Superior temporal gyrus (tissue), 1 donor: Measurements from ENCODE around the gene COL19A1.

ENCODE experiments used
- DNase-seq: peaks from one replicate; pipeline ENCODE4 v3.0.0-alpha.2; 2016; ENCODE audit errors: extremely low spot score

Gene COL19A1

DNA sequence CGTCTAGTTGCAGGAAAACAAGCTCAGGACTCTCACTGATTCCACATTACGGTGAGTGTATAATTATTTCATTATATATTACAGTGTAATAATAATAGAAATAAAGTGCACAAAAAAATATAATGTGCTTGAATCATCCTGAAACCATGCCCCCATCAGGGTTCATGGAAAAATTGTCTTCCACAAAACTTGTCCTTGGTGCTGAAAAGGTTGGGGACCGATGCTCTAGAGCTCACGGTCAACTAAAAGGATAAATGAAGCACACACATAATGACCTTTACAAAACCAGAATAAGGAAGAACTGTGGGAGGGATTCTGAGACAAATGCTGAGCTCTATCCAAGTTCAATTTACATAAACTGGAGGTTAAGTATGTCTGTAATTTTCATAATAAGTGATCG lies 194.3 kb downstream of the COL19A1 start:
- no peak for DNase-seq

DNA sequence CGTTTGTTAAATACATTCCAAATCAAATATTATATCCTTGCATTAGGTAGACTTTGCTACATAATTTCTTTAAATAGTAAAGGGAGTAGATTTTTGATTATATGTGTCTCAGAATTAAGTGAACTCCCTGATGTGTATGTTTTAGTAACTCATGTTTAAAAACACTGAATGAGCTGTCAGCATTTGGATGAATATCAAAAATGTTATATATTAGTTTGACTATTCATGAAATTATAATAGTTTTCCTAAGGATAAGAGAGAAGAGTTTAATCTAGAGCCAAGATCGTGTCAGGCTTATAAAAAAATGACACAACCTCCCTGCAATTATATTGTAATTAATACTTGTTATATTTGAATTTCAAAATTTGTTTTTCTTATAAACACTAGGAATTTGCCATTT lies 195.2 kb downstream of the COL19A1 start:
- no peak for DNase-seq

DNA sequence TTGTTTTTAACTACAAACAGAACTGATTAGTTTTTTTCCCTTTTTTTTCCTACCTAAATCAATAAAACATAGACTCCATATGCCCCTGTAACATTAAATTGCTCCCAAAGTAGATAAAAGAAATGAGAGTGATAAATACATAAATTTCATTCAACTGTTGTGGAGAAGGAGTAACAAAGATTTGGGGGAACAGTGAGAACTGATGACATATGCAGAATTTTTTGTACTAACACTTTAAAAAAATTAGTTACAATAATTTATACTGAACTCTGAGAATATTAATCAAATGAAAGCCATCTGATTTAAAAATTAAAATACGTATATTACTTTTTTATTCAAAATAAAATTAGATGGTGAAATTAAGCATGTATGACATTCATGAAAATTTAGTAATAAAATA lies 195.7 kb downstream of the COL19A1 start:
- DNase-seq: no peak

DNA sequence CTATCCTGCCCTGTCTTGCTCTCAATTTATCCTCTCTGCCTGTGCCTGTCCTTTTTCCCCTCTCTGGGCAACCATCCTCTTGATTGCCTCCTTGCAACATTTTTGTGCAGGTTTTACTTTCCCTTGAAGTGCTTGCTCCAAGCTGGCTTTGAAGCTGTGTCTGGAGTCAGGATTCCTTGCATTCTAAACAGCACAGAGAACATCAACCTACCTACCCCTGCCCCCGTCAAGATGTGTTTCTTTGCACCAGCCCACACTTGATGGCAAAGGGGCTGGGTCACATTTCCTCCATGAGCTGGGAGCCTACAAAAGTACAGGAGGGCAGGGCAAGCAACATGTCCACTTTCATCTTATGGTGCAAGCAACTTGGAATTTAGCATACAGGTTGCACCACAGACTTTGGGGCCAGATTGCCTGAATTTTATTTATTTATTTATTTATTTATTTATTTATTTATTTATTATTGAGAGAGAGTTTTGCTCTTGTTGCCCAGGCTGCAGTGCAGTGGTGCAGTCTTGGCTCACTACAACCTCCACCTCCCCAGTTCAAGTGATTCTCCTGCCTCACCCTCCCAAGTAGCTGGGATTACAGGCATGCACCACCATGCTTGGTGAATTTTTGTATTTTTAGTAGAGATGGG lies 206.3 kb downstream of the COL19A1 start:
- DNase-seq: no peak

DNA sequence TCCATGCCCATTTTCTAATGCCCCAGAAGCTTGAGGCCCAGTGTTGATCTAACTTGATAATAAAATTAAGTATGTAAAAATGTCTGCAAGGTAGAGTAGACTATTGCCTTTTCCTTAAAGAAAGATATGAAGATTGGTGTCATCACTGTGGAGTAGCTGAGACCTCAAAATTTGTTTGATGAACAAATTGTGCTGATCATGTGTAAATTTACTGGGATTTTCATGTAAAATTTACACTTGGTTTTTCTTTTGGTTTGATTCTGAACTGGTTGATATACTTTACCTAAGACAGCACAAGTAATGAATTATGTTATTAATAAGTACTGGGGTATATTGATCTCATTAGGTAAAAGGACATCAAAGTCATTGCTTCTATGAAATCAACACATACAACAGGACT lies 207.3 kb downstream of the COL19A1 start:
- DNase-seq: no peak

DNA sequence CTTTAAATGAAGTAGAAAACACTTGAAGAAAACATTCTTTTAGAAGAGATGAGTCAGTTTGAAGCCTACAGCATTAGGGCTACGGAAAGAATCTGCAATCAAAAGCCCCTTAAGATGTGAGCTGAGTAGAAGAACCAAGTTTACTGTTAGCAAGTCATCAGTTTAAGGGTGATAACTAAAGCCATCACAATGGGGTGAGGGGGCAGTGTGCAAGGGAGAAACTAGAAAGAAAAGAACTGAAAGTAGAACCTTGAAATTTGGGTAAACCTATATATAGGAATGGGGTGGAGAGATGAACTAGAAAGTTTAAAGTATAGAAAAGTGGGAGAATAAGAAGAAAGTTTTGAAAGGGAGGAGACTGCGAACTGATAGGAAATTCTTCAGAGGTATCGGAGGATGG lies 212.9 kb downstream of the COL19A1 start:
- no peak for DNase-seq

DNA sequence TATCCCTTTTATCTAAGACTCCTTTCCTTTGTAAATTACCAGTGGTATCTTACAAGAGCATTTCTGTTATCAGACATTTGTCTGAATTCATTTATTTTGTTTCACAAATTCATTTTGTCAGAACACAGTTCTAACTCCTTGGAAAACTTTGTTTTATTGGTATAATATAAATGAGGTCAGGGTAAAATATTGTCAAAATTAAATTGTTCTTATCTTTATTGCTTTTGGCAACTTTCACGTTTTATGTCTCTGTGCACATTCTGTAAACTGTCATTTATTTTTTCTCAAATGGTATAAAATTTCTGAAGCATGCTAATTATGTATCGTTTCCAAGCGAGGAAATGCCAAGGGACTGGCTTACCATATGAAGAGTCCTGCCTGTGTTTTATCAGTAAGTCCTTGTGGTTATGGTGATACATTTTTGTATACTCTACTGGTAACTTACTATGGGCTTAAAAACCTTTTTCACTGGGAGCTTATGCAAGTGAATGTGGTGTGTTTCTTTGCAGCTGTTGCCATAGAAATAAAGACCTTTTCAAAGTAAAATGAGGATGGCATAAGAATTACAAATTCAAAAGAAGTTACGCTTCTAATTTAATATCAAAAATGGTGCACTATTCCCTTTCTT lies 214.2 kb downstream of the COL19A1 start:
- DNase-seq: no peak

DNA sequence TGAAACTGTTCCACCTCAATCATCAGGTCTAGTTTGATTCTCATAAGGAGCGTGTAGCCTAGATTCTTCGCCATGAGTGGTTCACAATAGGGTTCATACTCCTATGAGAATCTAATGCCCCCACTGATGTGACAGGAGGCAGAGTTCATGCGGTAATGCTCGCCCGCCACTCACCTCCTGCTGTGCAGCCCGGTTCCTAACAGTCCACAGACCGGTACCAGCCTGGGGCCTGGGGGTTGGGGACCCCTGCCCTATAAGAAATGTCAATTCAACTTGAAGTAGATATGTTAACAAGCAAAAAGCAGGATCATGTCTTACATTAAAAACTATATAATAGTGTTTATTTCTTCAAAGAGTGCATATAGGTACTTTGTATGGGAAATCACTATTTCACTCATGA lies 216.5 kb downstream of the COL19A1 start:
- no peak for DNase-seq

DNA sequence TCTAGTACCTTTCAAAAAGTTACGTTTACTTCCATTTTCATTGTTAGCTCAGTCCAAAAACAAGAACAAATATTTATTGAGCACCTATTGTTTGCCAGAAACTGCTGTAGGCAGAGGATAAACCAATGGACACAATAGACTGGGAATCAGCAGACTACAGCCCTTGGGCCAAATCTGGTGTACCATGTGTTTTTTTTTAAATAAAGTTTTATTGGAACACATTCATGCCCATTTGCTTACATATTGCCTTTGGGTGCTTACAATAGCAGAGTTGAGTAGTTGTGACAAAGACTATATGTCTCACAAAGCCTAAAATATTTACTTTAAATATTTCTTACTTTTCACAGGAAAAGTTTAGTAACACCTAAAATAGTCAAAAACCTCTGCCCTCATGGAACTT lies 220.4 kb downstream of the COL19A1 start:
- DNase-seq: no peak

DNA sequence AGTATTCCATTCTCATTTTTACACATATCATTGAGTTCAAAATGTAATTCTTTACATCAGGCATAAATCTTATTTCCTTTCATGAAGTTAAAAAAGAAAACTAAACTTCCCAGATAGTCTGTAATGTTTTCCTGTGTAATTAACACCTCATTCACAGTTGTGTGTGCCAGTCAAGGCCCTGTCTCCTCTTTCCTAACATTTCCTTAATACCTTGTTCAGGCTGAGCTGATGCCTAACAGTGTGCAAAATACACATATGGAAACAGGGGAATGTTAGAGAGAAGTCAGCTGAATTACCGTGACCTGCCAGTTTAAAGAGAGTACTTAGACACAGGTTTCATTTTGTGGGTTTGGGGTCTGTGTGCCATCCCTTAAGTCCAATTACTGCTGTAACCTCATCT lies 227.8 kb downstream of the COL19A1 start:
- DNase-seq: no peak

DNA sequence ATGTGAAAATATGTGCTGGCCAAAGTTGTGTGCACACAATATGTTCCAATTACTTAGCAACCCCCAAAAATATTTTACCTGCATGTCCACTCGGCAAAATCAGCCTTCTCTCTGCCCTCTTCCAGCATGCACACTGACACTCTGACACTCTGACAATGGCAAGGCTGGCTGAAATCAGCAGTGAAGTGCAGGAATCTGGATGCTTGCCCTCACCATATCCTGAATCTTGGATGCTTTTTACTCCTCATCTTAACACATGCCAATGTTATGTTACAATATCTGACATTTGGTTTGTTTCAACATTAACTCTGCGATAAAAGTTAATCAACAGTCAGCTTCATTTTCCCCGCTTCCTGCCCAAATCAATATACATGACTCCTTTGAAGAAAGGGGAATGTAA lies 233.4 kb downstream of the COL19A1 start:
- no peak for DNase-seq

DNA sequence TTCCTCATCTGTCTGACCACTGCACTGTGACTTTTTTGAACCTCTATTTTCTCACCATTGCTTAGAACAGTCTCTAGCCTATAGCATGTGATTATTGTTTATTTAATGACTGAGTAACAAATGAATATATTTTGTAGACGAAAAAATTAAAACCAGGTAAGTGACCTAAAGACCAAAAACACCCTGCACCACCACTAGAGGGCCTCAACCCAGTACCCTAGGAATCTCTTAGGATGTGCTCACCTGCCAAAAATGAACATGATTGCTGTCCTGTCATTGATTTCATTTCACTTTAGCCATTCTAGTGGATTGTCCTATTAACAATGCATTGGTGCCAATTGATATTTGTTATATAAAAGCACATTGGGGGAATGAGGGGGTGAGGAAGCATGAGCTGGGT lies 237.4 kb downstream of the COL19A1 start:
- DNase-seq: no peak

DNA sequence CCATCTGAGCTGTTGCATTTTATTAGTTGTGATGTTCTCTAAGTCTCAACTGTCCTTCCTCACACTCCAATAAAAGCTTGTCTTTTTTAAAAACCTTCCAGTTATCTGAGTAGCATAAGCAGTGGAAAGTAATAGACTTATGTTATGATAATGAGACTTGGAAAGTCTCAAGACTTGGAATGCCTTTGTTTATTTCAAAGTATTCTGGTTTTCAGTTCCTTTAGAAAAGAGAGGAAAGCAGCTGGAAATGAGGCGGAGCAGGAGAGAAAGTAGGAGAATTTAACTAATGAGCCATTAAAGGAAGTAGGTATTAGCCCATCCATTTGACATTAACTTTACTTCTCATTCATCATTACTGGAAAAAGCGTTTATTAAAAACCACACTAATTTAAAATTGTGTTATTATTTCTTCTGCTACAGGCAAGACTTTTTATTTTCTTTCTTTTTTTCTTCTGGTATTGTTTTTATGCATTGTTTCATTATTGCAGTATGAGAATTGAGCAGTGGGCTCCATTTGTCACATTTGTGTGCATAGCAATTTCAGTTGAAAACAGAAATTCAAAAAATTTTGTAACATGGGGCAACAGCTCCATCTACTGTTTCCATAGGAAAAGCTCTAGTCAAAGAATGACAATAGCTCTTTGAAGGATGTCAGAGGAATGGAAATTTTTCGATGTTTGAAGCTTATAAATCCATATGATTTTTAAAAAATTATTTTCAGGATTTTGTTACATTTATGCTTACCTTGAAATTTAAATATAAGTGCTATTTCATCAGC lies 241.7 kb downstream of the COL19A1 start:
- DNase-seq: peak; percentile 90

DNA sequence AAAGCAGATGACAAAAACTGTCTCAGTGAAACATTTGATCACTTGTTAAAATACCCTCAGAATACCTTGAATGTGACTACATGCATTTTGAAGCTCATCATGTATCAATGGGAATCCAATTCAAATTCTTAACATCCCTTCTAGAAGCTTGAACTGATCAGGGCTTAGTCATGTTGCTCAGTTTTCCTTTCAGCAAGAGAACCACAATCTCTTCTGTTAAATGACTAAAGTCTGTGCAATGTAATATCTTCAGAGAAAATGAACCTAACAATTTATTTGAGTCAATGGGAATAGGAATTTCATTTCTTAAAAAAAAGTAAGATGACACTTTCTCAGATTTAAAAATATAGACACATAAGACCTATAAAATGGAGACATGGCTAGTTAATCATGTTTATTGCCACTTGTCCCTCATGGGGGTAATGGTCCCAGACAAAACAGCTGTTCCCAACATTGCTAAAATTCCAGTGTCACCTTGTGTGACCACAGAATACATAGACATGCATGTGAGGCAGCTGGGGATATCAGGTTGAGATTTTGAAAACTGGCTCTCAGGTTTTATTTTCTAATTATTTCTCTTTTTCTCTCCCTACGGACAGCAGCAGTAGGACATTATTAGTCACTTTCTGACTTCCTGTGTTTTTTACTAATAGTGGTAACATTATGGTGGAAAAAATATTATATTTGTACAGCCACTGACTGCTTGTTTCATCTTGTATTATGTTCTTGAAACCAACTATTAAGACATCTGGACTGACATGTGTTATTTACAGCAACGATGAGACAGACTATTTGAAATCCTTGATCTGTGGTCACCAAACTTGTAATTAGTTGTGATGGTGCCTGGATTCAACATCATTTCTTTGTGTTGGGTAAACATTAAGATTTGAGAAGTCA lies 244.0 kb downstream of the COL19A1 start:
- DNase-seq: no peak

DNA sequence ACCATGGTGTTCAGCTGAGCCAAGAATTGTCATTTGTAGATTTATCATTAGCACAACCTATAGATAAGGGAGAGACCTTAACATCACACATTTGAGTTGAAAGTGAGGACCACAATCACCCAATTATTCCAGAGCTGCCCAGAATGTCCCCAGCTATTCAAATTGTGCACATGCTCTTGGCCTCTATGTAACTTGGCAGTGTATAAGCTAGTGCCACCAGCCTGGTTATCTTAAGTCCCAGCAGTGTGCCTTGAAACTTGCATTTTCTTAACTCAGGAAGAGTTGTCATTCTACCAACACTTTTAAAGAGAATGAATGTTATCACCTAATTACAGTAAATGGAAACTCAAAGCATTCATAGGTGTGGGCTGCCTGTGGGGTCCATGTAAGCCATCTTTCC lies 245.4 kb downstream of the COL19A1 start:
- DNase-seq: no peak

DNA sequence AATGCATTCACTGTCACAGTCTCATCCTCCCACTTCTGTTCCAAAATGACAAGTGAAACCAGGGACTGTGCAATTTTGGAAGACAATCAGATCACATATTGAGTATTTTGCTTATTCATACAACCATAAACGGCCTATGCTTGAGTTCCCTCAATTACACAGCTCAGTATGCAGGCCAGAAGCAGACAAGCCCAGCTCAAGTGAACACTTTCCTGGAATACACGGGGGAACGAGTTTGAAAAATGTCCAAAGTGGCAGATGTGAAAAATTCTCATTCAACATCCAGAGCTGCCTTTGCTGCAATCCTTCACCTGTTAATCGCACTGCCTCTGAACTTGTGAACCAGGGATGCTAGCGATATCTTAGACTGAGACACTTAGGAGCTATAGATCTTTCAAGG lies 246.4 kb downstream of the COL19A1 start:
- DNase-seq: peak; percentile 34

DNA sequence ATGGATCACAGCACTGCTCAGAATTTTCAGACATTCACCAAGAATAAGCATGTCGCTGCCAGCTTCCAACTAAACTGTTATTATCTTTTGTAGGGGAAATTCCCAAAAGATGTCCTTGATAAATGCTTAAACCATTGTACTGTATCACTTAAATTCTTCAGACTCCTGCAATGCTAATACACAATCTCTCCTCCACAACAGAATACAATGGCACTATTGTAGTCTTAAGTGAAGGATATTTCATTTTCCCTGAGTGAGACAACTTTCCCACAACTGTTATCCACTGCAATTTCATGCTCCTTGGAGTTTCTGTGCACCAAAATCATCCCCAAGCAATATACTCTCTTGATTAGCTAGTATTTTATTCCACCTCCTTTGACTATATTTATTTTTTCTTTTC lies 246.8 kb downstream of the COL19A1 start:
- no peak for DNase-seq

DNA sequence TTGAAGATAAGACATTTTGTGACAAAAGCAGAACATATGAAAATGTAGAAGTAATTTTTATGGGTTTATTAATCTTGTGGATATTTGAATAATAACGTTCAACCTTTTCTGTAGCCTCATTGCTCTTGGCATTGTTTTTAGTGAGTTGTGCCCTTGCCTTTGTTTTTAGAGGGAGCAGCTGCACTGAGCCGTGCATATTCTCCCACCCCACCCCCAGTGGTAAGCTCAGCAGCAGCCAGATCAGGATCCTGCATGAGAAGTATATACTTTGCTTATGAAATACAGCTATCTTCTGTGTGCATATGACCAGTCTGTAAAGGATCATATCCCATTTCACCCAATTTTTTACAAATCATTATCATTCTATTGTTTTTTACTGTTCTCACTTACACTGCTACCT lies 252.3 kb downstream of the COL19A1 start:
- DNase-seq: no peak

DNA sequence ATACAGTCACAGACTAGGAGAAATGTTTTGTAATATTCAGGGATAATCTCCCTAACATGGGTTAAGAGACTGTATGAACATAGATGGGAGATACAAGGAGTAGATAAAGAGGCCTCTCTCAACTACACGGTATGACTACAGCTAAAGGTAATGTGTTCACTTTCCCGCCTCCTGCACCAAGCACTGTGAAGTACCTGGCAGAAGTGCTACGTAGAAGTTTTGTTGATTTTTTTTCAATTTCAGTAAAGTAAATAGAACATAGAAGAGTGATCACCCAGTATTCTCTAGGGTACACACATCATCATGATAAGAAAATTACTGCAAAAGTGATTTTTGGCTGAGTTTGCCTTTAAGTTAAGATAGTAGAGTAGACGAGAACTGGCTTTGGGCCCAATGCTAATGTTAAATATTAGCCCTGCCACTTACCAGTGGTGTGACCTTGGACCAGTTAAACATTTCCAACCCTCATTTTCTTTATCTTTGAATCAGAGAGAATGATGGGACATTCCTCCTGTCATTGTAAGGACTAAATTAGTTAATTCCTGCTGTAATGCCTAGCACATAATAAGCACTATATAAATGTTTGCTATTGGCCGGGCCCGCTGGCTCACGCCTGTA lies 253.0 kb downstream of the COL19A1 start:
- no peak for DNase-seq

DNA sequence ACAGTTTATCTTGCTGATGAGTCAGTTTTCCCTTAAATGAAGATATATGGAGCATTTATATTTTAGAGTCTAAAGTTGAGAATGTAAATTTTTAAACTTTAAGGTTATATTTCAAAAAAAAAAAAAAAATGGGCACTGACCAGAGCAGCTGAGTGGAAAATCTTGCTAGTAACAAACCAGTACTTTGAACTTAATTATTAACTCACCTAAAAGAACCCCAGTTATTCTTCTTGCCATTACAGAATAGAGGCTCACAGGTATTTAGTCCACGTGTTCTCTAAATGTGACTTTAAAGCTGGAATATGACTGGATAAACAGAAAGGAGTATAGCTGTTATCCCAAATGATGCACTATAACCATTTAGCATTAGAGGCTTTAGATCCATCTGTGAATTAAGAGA lies 258.1 kb downstream of the COL19A1 start:
- DNase-seq: no peak

DNA sequence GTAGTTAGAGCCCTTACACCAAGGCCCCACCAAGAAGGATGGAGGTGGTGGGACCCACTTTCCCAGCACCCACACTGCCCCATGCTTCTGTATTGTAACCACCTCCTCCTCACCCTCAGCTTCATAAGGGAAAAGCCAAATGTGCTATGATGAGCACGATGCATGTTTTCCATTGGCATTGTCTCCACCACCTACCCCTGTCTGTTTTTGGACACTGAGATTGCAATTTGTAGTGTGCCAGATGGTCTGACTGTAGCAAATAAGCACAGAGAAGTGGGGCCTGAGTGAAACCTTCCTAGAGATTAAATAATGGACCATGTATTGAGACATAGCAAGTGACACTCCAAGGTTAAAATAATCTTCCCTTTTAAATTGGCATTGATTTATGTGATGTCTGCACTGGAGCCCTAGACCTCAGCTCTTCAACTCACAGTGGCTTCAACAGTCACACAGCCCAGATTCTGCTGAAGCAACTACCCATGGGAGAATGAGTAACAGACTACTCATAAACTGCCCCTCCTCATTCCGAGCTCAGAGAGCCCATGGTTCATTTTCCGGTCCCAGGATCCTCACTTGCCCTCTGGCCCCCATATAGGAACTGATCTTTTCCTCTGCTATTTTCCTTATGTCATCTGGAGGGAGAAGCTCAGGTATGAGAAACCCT lies 258.7 kb downstream of the COL19A1 start:
- DNase-seq: peak; percentile 59
